Measurements from ENCODE around the gene NFIL3.

NFIL3 gene

GRCh38 chr9:91445135-91445534 is 21.5 kb upstream of the NFIL3 start:
- POLR2A ChIA-PET: no interaction called here
- CTCF ChIA-PET: no interaction called here
- no peak for DNase-seq (ENCODE audit: extremely low spot score)
- TF ChIP-seq BHLHE40 (IDR thresholded peaks at IDR 0.05; ENCODE audit: borderline replicate concordance): no peak
- no peak for TF ChIP-seq FOXK2 (IDR thresholded peaks at IDR 0.05)
- no peak for TF ChIP-seq FOXM1 (IDR thresholded peaks at IDR 0.05; ENCODE audit: borderline replicate concordance)
- no peak for TF ChIP-seq SP1 (IDR thresholded peaks at IDR 0.05)

GRCh38 chr9:91443994-91444392 is 20.4 kb upstream of the NFIL3 start:
- POLR2A ChIA-PET: no interaction called here
- no peak for DNase-seq (ENCODE audit: extremely low spot score)
- CTCF ChIA-PET: no interaction called here
- TF ChIP-seq ARNT (IDR thresholded peaks at IDR 0.05) (no peak), NFRKB (IDR thresholded peaks at IDR 0.05) (no peak), TARDBP (IDR thresholded peaks at IDR 0.05) (no peak), FOXA1 (IDR thresholded peaks at IDR 0.05) (no peak), SUZ12 (IDR thresholded peaks at IDR 0.05) (no peak), SP1 (IDR thresholded peaks at IDR 0.05) (no peak), LEF1 (IDR thresholded peaks at IDR 0.05; ENCODE audit: borderline replicate concordance) (no peak), ZNF384 (IDR thresholded peaks at IDR 0.05) (no peak), CTBP1 (IDR thresholded peaks at IDR 0.05; ENCODE audit: borderline replicate concordance) (no peak), HDGF (IDR thresholded peaks at IDR 0.05; ENCODE audit: borderline replicate concordance) (no peak), BHLHE40 (IDR thresholded peaks at IDR 0.05; ENCODE audit: borderline replicate concordance) (no peak), ELF4 (IDR thresholded peaks at IDR 0.05) (no peak), L3MBTL2 (conservative IDR thresholded peaks at IDR 0.05) (no peak), FOXK2 (IDR thresholded peaks at IDR 0.05) (no peak), PKNOX1 (IDR thresholded peaks at IDR 0.05) (no peak)

- TF ChIP-seq BHLHE40 (IDR thresholded peaks at IDR 0.05; ENCODE audit: borderline replicate concordance): no peak
- no peak for TF ChIP-seq L3MBTL2 (conservative IDR thresholded peaks at IDR 0.05)
- no peak for TF ChIP-seq LEF1 (IDR thresholded peaks at IDR 0.05; ENCODE audit: borderline replicate concordance)
- no peak for TF ChIP-seq PKNOX1 (IDR thresholded peaks at IDR 0.05)
- no peak for TF ChIP-seq CTBP1 (IDR thresholded peaks at IDR 0.05; ENCODE audit: borderline replicate concordance)
- TF ChIP-seq ZNF384 (IDR thresholded peaks at IDR 0.05): no peak
- DNase-seq (ENCODE audit: extremely low spot score): no peak
- ChIA-PET CTCF (no interaction called here), POLR2A (no interaction called here)
Observed at GRCh38 chr9:91443321-91443993, 19.8 kb upstream of the NFIL3 start.

GRCh38 chr9:91436841-91437240 is 13.2 kb upstream of the NFIL3 start:
- no peak for DNase-seq (ENCODE audit: extremely low spot score)
- POLR2A ChIA-PET: no interaction called here
- TF ChIP-seq SUZ12 (IDR thresholded peaks at IDR 0.05): no peak
- no peak for TF ChIP-seq ELF4 (IDR thresholded peaks at IDR 0.05)
- no peak for TF ChIP-seq FOXK2 (IDR thresholded peaks at IDR 0.05)
- no peak for TF ChIP-seq FOXM1 (IDR thresholded peaks at IDR 0.05; ENCODE audit: borderline replicate concordance)
- no peak for TF ChIP-seq ZNF384 (IDR thresholded peaks at IDR 0.05)
- CTCF ChIA-PET: interaction anchor here (1.2 kb wide), 1 partner anchor 10 kb away, joined by 3 read pairs; no protein-coding TSS in a partner anchor

GRCh38 chr9:91433180-91433579 is 9.5 kb upstream of the NFIL3 start:
- POLR2A ChIA-PET: no interaction called here
- CTCF ChIA-PET: interaction anchor here (0.6 to 1.7 kb wide), 2 partner anchors 8 to 476 kb away, joined by 3 to 4 read pairs; no protein-coding TSS in a partner anchor
- TF ChIP-seq L3MBTL2 (conservative IDR thresholded peaks at IDR 0.05): no peak
- TF ChIP-seq ELF4 (IDR thresholded peaks at IDR 0.05): no peak
- no peak for TF ChIP-seq NFRKB (IDR thresholded peaks at IDR 0.05)
- no peak for TF ChIP-seq LEF1 (IDR thresholded peaks at IDR 0.05; ENCODE audit: borderline replicate concordance)
- TF ChIP-seq FOXA1 (IDR thresholded peaks at IDR 0.05): no peak
- no peak for TF ChIP-seq FOXK2 (IDR thresholded peaks at IDR 0.05)
- no peak for TF ChIP-seq SUZ12 (IDR thresholded peaks at IDR 0.05)
- TF ChIP-seq FOXM1 (IDR thresholded peaks at IDR 0.05; ENCODE audit: borderline replicate concordance): no peak
- no peak for TF ChIP-seq ZNF384 (IDR thresholded peaks at IDR 0.05)
- no peak for TF ChIP-seq BHLHE40 (IDR thresholded peaks at IDR 0.05; ENCODE audit: borderline replicate concordance)
- TF ChIP-seq CTBP1 (IDR thresholded peaks at IDR 0.05; ENCODE audit: borderline replicate concordance): no peak
- TF ChIP-seq ARNT (IDR thresholded peaks at IDR 0.05): no peak
- TF ChIP-seq HDGF (IDR thresholded peaks at IDR 0.05; ENCODE audit: borderline replicate concordance): no peak
- no peak for TF ChIP-seq TARDBP (IDR thresholded peaks at IDR 0.05)
- no peak for TF ChIP-seq PKNOX1 (IDR thresholded peaks at IDR 0.05)
- TF ChIP-seq SP1 (IDR thresholded peaks at IDR 0.05): no peak

GRCh38 chr9:91431485-91431884 is 7.9 kb upstream of the NFIL3 start:
- CTCF ChIA-PET: no interaction called here
- POLR2A ChIA-PET: no interaction called here
- no peak for TF ChIP-seq LEF1 (IDR thresholded peaks at IDR 0.05; ENCODE audit: borderline replicate concordance)
- TF ChIP-seq NFRKB (IDR thresholded peaks at IDR 0.05): no peak
- no peak for TF ChIP-seq ELF4 (IDR thresholded peaks at IDR 0.05)
- no peak for TF ChIP-seq ARNT (IDR thresholded peaks at IDR 0.05)
- no peak for TF ChIP-seq FOXK2 (IDR thresholded peaks at IDR 0.05)
- TF ChIP-seq FOXM1 (IDR thresholded peaks at IDR 0.05; ENCODE audit: borderline replicate concordance): no peak
- no peak for TF ChIP-seq TARDBP (IDR thresholded peaks at IDR 0.05)
- DNase-seq (ENCODE audit: extremely low spot score): no peak

More at GRCh38 chr9:91433180-91433579, 9.5 kb upstream of the NFIL3 start:
- DNase-seq (ENCODE audit: extremely low spot score): no peak

All from HEK293T (cell line).